NCI-H82 treated with DMSO at 0.1 percent for 48 hours (cell line): ENCODE results near the gene GLP1R.
A peak's percentile ranks its signal among the peaks of the same experiment; 100 is the strongest.

Source experiments
- DNase-seq: peaks from one replicate; lab custom pipeline; 2025; ENCODE audit not compliant: unreplicated experiment; lab: John Stamatoyannopoulos, UW

Gene GLP1R

GRCh38 chr6:39048481-39049399 lies at the start of gene GLP1R:
Gene GLP1R (plus strand): TSS chr6:39048781. CDS start chr6:39048841, 60 bp downstream.
- DNase-seq: no peak

- DNase-seq: peak; percentile 10
Observed at GRCh38 chr6:39003072-39003471, 45.5 kb upstream of the GLP1R start.

GRCh38 chr6:39003492-39003891 lies 45.1 kb upstream of the GLP1R start:
- DNase-seq: no peak

- no peak for DNase-seq
Observed at GRCh38 chr6:39004801-39005200, 43.8 kb upstream of the GLP1R start.

- DNase-seq: no peak
Observed at GRCh38 chr6:39005774-39006173, 42.8 kb upstream of the GLP1R start.

- no peak for DNase-seq
Observed at GRCh38 chr6:39007575-39007974, 41.0 kb upstream of the GLP1R start.

GRCh38 chr6:39008737-39009136 lies 39.8 kb upstream of the GLP1R start:
- no peak for DNase-seq

- DNase-seq: no peak
Observed at GRCh38 chr6:39009476-39009875, 39.1 kb upstream of the GLP1R start.

- no peak for DNase-seq
Observed at GRCh38 chr6:39016839-39017546, 31.6 kb upstream of the GLP1R start.

- no peak for DNase-seq
Observed at GRCh38 chr6:39017547-39017880, 31.1 kb upstream of the GLP1R start.

- DNase-seq: no peak
Observed at GRCh38 chr6:39018103-39018502, 30.5 kb upstream of the GLP1R start.

GRCh38 chr6:39020136-39020535 lies 28.4 kb upstream of the GLP1R start:
- no peak for DNase-seq

- no peak for DNase-seq
Observed at GRCh38 chr6:39021041-39021440, 27.5 kb upstream of the GLP1R start.

GRCh38 chr6:39021779-39022178 lies 26.8 kb upstream of the GLP1R start:
- DNase-seq: no peak

- no peak for DNase-seq
Observed at GRCh38 chr6:39026175-39026574, 22.4 kb upstream of the GLP1R start.

GRCh38 chr6:39029156-39030011 lies 19.2 kb upstream of the GLP1R start:
- no peak for DNase-seq

GRCh38 chr6:39035681-39036080 lies 12.9 kb upstream of the GLP1R start:
- no peak for DNase-seq

- no peak for DNase-seq
Observed at GRCh38 chr6:39037082-39037508, 11.5 kb upstream of the GLP1R start.

- no peak for DNase-seq
Observed at GRCh38 chr6:39037707-39038106, 10.9 kb upstream of the GLP1R start.

GRCh38 chr6:39040080-39040673 lies 8.4 kb upstream of the GLP1R start:
- DNase-seq: no peak

- DNase-seq: no peak
Observed at GRCh38 chr6:39041072-39041471, 7.5 kb upstream of the GLP1R start.
